IMR-90 (cell line): ENCODE measurements around the gene CHST8.

ENCODE experiments used
- CTCF ChIP-seq: conservative IDR thresholded peaks from 2 replicates; pipeline ENCODE4 v1.5.1; 2012; ENCODE audit warnings: mild to moderate bottlenecking, low read depth, low read length, improper control_type of control experiment
- POLR2A ChIP-seq: IDR thresholded peaks from 2 replicates; pipeline ENCODE4 v1.6.1; 2012; ENCODE audit warnings: mild to moderate bottlenecking, low read depth, low read length
- SMC3 ChIP-seq: fragments of 150-350 bp; IDR thresholded peaks from 2 replicates; pipeline ENCODE4 v1.6.1; 2016; ENCODE audit warnings: low read depth, mild to moderate bottlenecking, antibody characterized with exemption, low read length, moderate library complexity

DNA sequence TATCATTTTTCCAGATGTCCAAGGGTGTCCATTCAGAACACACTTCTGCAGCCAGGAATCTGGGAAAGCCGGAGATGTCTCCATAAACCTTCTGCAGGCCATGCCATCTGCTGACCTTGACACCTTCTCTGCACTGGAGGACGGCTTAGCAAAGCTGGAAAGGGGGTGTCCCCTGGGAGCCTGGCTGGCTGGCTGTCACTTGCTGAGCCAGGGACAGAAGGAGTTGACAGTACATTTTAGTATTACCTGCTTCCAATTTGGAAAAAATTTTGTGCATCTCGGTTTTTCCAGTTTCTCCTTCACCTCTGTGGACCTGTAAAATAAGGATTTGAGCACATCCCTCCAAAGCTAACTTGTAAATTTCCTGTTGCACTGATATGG is 8.1 kb upstream of the CHST8 start:
- TF ChIP-seq CTCF (no peak), SMC3 (no peak), POLR2A (no peak)
